Body of pancreas (tissue), 4 donors: Measurements from ENCODE around the gene KIFAP3. TPM values are rescaled to one million over a fixed set of nuclear protein-coding genes. Genes with fewer than 3 reads are reported as not detected.

ENCODE experiments used
- ATAC-seq: fragments of 150-250 bp; one replicate; pipeline ENCODE4 v1.9.1; 2016
- DNase-seq, 4 donors: peaks; one replicate each; pipeline ENCODE4 v3.0.0-alpha.2; 2019
- H3K27ac ChIP-seq, 4 donors: fragments of 200-600 bp; sonication (generic); 1 replicate in 3 of 4; 2 replicates in 1 of 4; pipeline versions ENCODE4 v1.5.1 to v1.6.1; 2016 to 2019; ENCODE audit warnings: mild to moderate bottlenecking in 1 of 4, mixed read lengths in 1 of 4, moderate library complexity in 1 of 4
- H3K27me3 ChIP-seq, 2 donors: fragments of 200-600 bp; sonication (generic); one replicate each; pipeline ENCODE4 v1.6.0; 2016; ENCODE audit warnings: mild to moderate bottlenecking in 1 of 2
- H3K36me3 ChIP-seq, 2 donors: fragments of 200-600 bp; sonication (generic); replicated peaks in 1 of 2; 2 replicates each; pipeline ENCODE4 v1.5.1; 2016; ENCODE audit warnings: low read depth in 2 of 2; ENCODE audit not compliant: insufficient read depth in 1 of 2
- H3K4me1 ChIP-seq: fragments of 200-600 bp; sonication (generic); one replicate; pipeline ENCODE4 v1.6.0; 2016
- H3K4me3 ChIP-seq, 2 donors: fragments of 200-600 bp; sonication (generic); 1 replicate in 1 of 2; 2 replicates in 1 of 2; pipeline ENCODE4 v1.5.1; 2016 to 2019
- H3K9me3 ChIP-seq, 3 donors: fragments of 200-600 bp; sonication (generic); 1 replicate in 2 of 3; 2 replicates in 1 of 3; pipeline ENCODE4 v1.5.1; 2016
- POLR2A ChIP-seq, 3 donors: fragments of 450-650 bp; IDR thresholded peaks; one replicate each; pipeline ENCODE4 v1.6.1; 2016; ENCODE audit warnings: antibody characterized with exemption in 3 of 3, mild to moderate bottlenecking in 2 of 3
- WGBS, 2 donors: methylation state at CpG; one replicate each; pipeline ENCODE4 v1.1.5; 2017; 5-methylcytosine and 5-hydroxymethylcytosine counted together
- intact Hi-C: fragments of 100-400 bp; cut with DNase I; formaldehyde crosslinking; loops from one replicate; pipeline ENCODE4 v1.15.1; 2023
- total RNA-seq, 2 donors: library from RNA; depleted of rRNA; stranded (reverse); fragments of >200 nt; gene quantifications; one replicate each; pipeline ENCODE4 v1.1.0, GENCODE V29; 2016
- TF ChIP-seq, protein P1 (sequence below), 7 experiments: fragments of 450-650 bp in 4 of 7; fragments of 200-600 bp in 3 of 7; sonication (generic) in 3 of 7; IDR thresholded peaks; one replicate each; pipeline ENCODE4 v1.5.1; 2016 to 2019; ENCODE audit warnings: antibody characterized with exemption in 7 of 7

KIFAP3 gene
- total RNA-seq, 2 donors from 2014 or later, result 9.6 to 16.9 TPM

DNA sequence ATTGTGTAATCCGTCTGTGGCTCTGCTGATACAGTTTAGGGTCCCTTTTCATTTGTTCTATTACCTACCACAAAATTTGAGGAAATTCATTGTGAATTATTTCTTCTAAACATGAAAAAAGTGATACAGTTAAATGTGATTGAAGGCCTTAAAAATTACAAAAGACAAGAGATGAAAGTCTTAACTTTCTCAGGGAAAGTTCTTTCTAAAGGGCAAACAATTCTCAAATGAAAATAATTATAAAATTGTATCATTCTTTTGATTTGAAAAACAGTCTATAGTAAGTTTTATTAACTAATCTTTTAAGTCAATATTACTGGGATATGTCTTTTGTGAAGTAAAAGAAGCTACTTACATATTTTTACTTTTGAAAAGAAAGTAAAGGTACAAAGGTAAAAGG, 123.4 kb downstream of the KIFAP3 start:
- H3K27ac ChIP-seq, result no peak overlapping the region
- WGBS, 2 donors, result 88 to 96% methylated on average over 1 of the region's 1 CpG
- no peaks in the 10 kb centered on the region for H3K9me3 ChIP-seq
- DNase-seq, result no peak
- no peak for ATAC-seq
- TF ChIP-seq, protein P1, sequence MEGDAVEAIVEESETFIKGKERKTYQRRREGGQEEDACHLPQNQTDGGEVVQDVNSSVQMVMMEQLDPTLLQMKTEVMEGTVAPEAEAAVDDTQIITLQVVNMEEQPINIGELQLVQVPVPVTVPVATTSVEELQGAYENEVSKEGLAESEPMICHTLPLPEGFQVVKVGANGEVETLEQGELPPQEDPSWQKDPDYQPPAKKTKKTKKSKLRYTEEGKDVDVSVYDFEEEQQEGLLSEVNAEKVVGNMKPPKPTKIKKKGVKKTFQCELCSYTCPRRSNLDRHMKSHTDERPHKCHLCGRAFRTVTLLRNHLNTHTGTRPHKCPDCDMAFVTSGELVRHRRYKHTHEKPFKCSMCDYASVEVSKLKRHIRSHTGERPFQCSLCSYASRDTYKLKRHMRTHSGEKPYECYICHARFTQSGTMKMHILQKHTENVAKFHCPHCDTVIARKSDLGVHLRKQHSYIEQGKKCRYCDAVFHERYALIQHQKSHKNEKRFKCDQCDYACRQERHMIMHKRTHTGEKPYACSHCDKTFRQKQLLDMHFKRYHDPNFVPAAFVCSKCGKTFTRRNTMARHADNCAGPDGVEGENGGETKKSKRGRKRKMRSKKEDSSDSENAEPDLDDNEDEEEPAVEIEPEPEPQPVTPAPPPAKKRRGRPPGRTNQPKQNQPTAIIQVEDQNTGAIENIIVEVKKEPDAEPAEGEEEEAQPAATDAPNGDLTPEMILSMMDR (IDR thresholded peaks at IDR 0.05), result no peak
- TF ChIP-seq POLR2A (IDR thresholded peaks at IDR 0.05), result no peak
- no peaks in the 10 kb centered on the region for H3K4me1 ChIP-seq
- H3K36me3 ChIP-seq, result peaks cover 0 to 1% of the 10 kb centered on the region in 2 donors
- H3K27me3 ChIP-seq, result no peaks in the 10 kb centered on the region
- no peak overlapping the region for H3K4me3 ChIP-seq
- intact Hi-C loops, result no loop called here

DNA sequence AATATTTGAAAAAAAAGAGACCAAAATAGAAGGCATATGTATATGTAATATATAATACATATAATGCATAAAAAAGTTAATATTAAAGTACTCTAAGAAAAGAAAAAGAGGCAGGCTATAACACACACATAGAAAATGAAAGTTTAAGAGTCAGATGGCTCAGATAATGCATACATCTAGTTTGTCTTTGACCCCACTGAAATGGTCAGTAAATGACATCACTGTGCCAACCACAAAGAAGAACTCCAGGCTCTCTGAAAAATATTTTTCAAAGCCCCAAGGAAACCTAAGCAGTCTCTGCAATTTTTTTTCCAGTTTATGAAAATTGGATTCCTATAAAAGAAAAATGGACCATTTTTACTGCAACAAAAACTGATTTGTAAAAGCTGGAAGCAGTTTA, 125.4 kb downstream of the KIFAP3 start:
- H3K27me3 ChIP-seq, result no peaks in the 10 kb centered on the region
- no peaks in the 10 kb centered on the region for H3K9me3 ChIP-seq
- H3K4me1 ChIP-seq, result no peaks in the 10 kb centered on the region
- DNase-seq (no peak), ATAC-seq (no peak)
- H3K36me3 ChIP-seq, result peaks cover 0 to 1% of the 10 kb centered on the region in 2 donors
- no peak overlapping the region for H3K4me3 ChIP-seq
- intact Hi-C loops, result no loop called here
- H3K27ac ChIP-seq, result no peak overlapping the region
- TF ChIP-seq POLR2A (IDR thresholded peaks at IDR 0.05), result no peak

DNA sequence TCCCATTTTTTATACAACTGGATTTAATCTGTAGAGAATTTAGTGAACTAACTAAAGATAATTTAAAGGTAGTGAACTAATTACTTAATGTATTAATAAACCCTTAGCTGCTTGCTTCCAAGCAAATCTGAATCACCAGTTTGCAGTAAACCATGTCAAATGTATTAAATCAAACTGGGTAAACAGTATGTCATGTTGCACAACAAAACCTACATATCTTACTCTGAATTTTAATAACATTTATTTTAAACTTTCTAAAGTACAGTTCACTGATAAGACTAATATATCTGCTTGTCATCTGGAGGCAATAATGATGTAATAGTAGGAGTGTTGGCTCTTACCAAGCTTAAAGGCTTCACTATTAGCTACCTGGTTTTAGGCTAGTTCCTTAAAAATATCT, 128.3 kb downstream of the KIFAP3 start:
- H3K9me3 ChIP-seq, result no peaks in the 10 kb centered on the region
- no peaks in the 10 kb centered on the region for H3K4me1 ChIP-seq
- TF ChIP-seq, protein P1 (IDR thresholded peaks at IDR 0.05), result no peak
- no peak for TF ChIP-seq POLR2A (IDR thresholded peaks at IDR 0.05)
- H3K27me3 ChIP-seq, result no peaks in the 10 kb centered on the region
- intact Hi-C loops, result no loop called here
- no peak overlapping the region for H3K4me3 ChIP-seq
- ATAC-seq (no peak), DNase-seq (no peak)
- H3K36me3 ChIP-seq, result no peaks in the 10 kb centered on the region
- no peak overlapping the region for H3K27ac ChIP-seq

DNA sequence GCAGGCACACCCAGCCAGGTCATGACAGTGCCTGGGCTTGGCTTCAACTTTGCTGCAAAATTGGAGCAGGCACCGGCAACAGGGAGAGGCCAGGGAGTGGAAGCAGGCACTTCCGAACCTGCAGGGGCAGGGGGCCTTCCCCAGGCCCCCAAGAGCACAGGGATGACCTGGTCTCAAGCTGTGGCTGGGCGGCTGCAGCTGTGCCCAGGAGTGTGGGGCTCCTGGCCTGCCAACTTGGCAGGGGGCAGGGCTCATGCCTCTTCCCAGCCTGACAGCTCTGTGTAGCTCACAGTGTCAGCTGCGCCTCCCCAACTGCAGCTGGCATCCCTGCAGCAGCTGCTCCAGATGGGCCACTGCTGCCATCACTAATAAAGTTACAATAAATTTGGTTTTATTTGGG, 129.3 kb downstream of the KIFAP3 start:
- H3K36me3 ChIP-seq, result no peaks in the 10 kb centered on the region
- ATAC-seq, result no peak
- DNase-seq, result no peak
- TF ChIP-seq, protein P1 (IDR thresholded peaks at IDR 0.05), result no peak
- TF ChIP-seq POLR2A (IDR thresholded peaks at IDR 0.05), result no peak
- intact Hi-C loops, result no loop called here
- no peaks in the 10 kb centered on the region for H3K27me3 ChIP-seq
- H3K27ac ChIP-seq, result no peak overlapping the region
- H3K4me3 ChIP-seq, result no peak overlapping the region
- no peaks in the 10 kb centered on the region for H3K4me1 ChIP-seq
- no peaks in the 10 kb centered on the region for H3K9me3 ChIP-seq
- WGBS, 2 donors, result 90 to 94% methylated on average over 2 to 3 of the region's 4 CpGs

DNA sequence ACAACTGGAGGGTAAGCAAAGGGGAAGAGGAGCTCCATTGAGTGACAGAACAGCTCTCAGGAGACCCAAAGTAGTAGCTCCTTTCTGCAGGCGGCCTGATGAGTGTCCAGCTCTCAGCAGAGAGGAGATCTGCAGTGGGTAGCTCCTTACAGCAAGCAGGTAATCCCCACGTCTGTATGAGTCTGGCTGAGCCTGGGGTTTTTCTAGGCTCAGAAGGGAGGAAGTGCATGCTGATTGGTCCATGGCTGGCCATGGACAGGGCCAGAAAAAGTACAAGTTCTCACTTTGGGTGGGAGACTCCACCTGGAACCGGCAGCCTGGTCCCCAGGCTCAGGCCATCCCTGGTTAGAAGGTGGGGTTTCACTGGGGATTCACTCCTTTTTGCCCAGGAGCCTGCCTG, 129.9 kb downstream of the KIFAP3 start:
- Histone ChIP-seq H3K9me3 (no peaks in the 10 kb centered on the region), H3K27ac (no peak overlapping the region), H3K27me3 (no peaks in the 10 kb centered on the region), H3K36me3 (no peaks in the 10 kb centered on the region), H3K4me1 (no peaks in the 10 kb centered on the region), H3K4me3 (no peak overlapping the region)
- ATAC-seq, result no peak
- intact Hi-C loops, result no loop called here
- WGBS, 2 donors, result 79 to 90% methylated on average over 3 of the region's 3 CpGs
- TF ChIP-seq, protein P1 (IDR thresholded peaks at IDR 0.05), result no peak
- no peak for TF ChIP-seq POLR2A (IDR thresholded peaks at IDR 0.05)
- no peak for DNase-seq
